Testis (tissue), 3 donors: ENCODE measurements around the gene TMEM253. TPM values are rescaled to one million over a fixed set of nuclear protein-coding genes. Genes with fewer than 3 reads are reported as not detected.

ENCODE experiments used
- DNase-seq: peaks from one replicate; pipeline ENCODE4 v3.0.0-alpha.2; 2019
- H3K27ac ChIP-seq, 2 donors: fragments of 200-600 bp; sonication (generic); one replicate each; pipeline ENCODE4 v1.5.1; 2019
- H3K27me3 ChIP-seq: fragments of 200-600 bp; sonication (generic); one replicate; pipeline ENCODE4 v1.5.1; 2019
- H3K36me3 ChIP-seq: fragments of 200-600 bp; sonication (generic); one replicate; pipeline ENCODE4 v1.5.1; 2017; ENCODE audit warnings: low read depth; ENCODE audit errors: missing control alignments
- H3K4me1 ChIP-seq: fragments of 200-600 bp; sonication (generic); one replicate; pipeline ENCODE4 v1.5.1; 2019
- H3K4me3 ChIP-seq, 2 donors: fragments of 200-600 bp; sonication (generic); one replicate each; pipeline ENCODE4 v1.5.1; 2017 to 2019
- H3K9me3 ChIP-seq: fragments of 200-600 bp; sonication (generic); one replicate; pipeline ENCODE4 v1.5.1; 2017
- CTCF ChIP-seq, 3 experiments: fragments of 450-650 bp in 2 of 3; fragments of 200-600 bp in 1 of 3; sonication (generic) in 1 of 3; IDR thresholded peaks; one replicate each; pipeline ENCODE4 v1.5.1; 2016 to 2019; ENCODE audit warnings: antibody characterized with exemption in 3 of 3, mild to moderate bottlenecking in 2 of 3, moderate library complexity in 1 of 3
- POLR2A ChIP-seq: fragments of 450-650 bp; IDR thresholded peaks from one replicate; pipeline ENCODE4 v1.6.1; 2017; ENCODE audit warnings: antibody characterized with exemption, mild to moderate bottlenecking, moderate library complexity
- WGBS, 2 donors: methylation state at CpG; one replicate each; pipeline ENCODE4 v1.1.5; 2018; 5-methylcytosine and 5-hydroxymethylcytosine counted together
- intact Hi-C: fragments of 100-400 bp; cut with DNase I; formaldehyde crosslinking; loops from one replicate; pipeline ENCODE4 v1.15.1; 2023; ENCODE audit warnings: low total_unique reads
- polyA plus RNA-seq: library from polyadenylated mRNA; stranded (reverse); fragments of 350-450 nt; fragmentation: Illumina TruSeq; extraction: RNeasy Lipid Tissue Mini Kit (QIAGEN cat#74804); gene quantifications from one replicate; pipeline ENCODE4 v1.2.3, GENCODE V29; 2014; ENCODE audit warnings: low read depth, low replicate concordance; ENCODE audit not compliant: insufficient read depth
- total RNA-seq, 2 donors: library from RNA; depleted of rRNA; stranded (reverse); fragments of >200 nt; gene quantifications; one replicate each; pipeline ENCODE4 v1.2.3, GENCODE V29; 2016

Gene TMEM253
- total and polyA plus RNA-seq, 3 donors from 2014 or later, result 0.50 to 0.65 TPM; not detected in 1

DNA sequence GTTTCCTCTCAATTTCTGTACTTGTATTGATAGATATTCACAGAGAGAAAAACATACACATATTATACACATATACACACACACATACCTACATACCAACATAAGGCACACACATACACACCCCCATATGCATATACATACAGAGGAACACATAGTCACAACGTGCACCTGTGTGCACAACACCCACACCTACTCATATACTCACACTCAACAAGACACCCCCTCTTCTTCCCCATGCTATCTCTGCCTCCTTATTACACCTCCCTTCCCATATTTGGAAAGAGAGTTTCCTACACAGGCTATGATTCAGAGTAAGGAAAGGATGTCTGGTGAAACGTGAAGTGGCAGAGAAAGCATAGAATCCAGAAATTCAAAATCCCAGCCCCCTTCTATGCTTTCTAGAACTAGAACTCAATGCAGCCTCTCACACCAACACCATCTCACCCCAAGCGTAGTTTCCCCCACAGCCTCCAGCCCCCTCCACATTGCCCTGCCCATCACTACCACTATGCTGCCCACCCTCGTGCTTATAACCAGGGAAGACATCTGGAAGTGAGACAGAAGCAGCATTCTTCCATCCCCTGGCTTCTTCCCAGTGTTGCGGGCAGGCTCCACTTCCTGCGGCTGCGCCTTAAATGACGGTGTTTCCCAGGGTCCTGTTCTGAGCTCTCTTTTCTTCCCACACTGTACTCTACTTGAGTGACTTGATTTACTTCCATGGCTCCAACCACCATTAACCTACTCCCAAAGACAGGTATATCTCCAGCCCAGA is 40.8 kb upstream of the TMEM253 start:
- no peak for TF ChIP-seq POLR2A
- TF ChIP-seq CTCF (IDR thresholded peaks at IDR 0.05), result no peak
- intact Hi-C loops, result no loop called here
- Histone ChIP-seq H3K36me3 (no peaks in the 10 kb centered on the region), H3K9me3 (no peaks in the 10 kb centered on the region), H3K27ac (no peak overlapping the region), H3K4me1 (peaks cover 6% of the 10 kb centered on the region), H3K27me3 (no peaks in the 10 kb centered on the region), H3K4me3 (peak overlapping the region; percentile 3 to 34)
- WGBS, 2 donors, result 55 to 65% methylated on average over 8 of the region's 8 CpGs
- DNase-seq, result no peak

- TF ChIP-seq POLR2A, result no peak
- TF ChIP-seq CTCF (IDR thresholded peaks at IDR 0.05), result no peak
- WGBS, 2 donors, result 55 to 63% methylated on average over 13 of the region's 13 CpGs
These were observed 40.1 kb upstream of the TMEM253 start for GRCh38 chr14:21060614-21061346.

DNA sequence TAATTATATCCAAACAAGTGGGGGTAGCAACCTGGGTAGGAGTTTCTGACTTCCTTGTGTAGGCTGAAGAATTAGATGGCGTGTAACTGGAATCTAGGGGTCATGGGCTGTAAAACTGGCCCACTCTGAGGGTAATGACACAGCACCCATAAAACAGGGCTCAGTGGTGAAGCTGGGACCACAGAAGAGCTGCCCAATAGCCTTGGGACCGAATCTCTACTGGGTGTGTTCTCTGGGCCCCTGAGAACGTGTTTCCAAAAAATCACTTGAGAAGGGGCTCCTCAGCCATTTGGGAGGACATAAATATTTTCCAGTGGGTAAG is 39.6 kb upstream of the TMEM253 start:
- Histone ChIP-seq H3K4me1 (peaks cover 6% of the 10 kb centered on the region), H3K27me3 (no peaks in the 10 kb centered on the region), H3K4me3 (peak overlapping the region in 1 of 2 donors; percentile 34), H3K27ac (no peak overlapping the region), H3K9me3 (no peaks in the 10 kb centered on the region), H3K36me3 (no peaks in the 10 kb centered on the region)
- TF ChIP-seq CTCF (IDR thresholded peaks at IDR 0.05), result no peak
- no peak for TF ChIP-seq POLR2A
- WGBS, 2 donors, result 62 to 73% methylated on average over 3 of the region's 3 CpGs
- intact Hi-C loops, result no loop called here
- DNase-seq, result no peak

More at GRCh38 chr14:21060614-21061346, 40.1 kb upstream of the TMEM253 start:
- Histone ChIP-seq H3K36me3 (no peaks in the 10 kb centered on the region), H3K27ac (no peak overlapping the region), H3K27me3 (no peaks in the 10 kb centered on the region), H3K4me3 (peak overlapping the region; percentile 3 to 34), H3K4me1 (peaks cover 6% of the 10 kb centered on the region), H3K9me3 (no peaks in the 10 kb centered on the region)
- intact Hi-C loops, result no loop called here
- no peak for DNase-seq

GRCh38 chr14:21063479-21063878 is 37.4 kb upstream of the TMEM253 start:
- peak; percentile 73 for DNase-seq
- H3K27me3 ChIP-seq, result no peaks in the 10 kb centered on the region

More at GRCh38 chr14:21063479-21063878, 37.4 kb upstream of the TMEM253 start:
- WGBS, 2 donors, result 70% methylated on average over 3 of the region's 3 CpGs
- H3K9me3 ChIP-seq, result no peaks in the 10 kb centered on the region
- no peak overlapping the region for H3K4me3 ChIP-seq
- peaks cover 6% of the 10 kb centered on the region for H3K4me1 ChIP-seq
- no peak for TF ChIP-seq POLR2A
- TF ChIP-seq CTCF (IDR thresholded peaks at IDR 0.05), result no peak
- intact Hi-C loops, result no loop called here
- no peaks in the 10 kb centered on the region for H3K36me3 ChIP-seq
- H3K27ac ChIP-seq, result no peak overlapping the region
